PC-9 (cell line): ENCODE data around the gene ABHD5.

Experiments
- EZH2 ChIP-seq: fragments of 200-600 bp; sonication (generic); IDR thresholded peaks from 2 replicates; pipeline ENCODE4 v1.8.0; 2017; ENCODE audit warnings: antibody characterized with exemption, low read depth
- TF ChIP-seq, protein P1 (sequence below): fragments of 200-600 bp; sonication (generic); conservative IDR thresholded peaks from 2 replicates; pipeline ENCODE4 v1.6.1; 2017; ENCODE audit warnings: mixed run types, antibody characterized with exemption, mild to moderate bottlenecking, moderate library complexity

- TF ChIP-seq, protein P1, sequence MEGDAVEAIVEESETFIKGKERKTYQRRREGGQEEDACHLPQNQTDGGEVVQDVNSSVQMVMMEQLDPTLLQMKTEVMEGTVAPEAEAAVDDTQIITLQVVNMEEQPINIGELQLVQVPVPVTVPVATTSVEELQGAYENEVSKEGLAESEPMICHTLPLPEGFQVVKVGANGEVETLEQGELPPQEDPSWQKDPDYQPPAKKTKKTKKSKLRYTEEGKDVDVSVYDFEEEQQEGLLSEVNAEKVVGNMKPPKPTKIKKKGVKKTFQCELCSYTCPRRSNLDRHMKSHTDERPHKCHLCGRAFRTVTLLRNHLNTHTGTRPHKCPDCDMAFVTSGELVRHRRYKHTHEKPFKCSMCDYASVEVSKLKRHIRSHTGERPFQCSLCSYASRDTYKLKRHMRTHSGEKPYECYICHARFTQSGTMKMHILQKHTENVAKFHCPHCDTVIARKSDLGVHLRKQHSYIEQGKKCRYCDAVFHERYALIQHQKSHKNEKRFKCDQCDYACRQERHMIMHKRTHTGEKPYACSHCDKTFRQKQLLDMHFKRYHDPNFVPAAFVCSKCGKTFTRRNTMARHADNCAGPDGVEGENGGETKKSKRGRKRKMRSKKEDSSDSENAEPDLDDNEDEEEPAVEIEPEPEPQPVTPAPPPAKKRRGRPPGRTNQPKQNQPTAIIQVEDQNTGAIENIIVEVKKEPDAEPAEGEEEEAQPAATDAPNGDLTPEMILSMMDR: no peak
- TF ChIP-seq EZH2: no peak
Measured at GRCh38 chr3:43704697-43705096, 14.0 kb downstream of the ABHD5 start.
